A549 (cell line): Measurements from ENCODE around the gene HNRNPA3. TPM values are rescaled to one million over a fixed set of nuclear protein-coding genes. Genes with fewer than 3 reads are reported as not detected.
A peak's percentile ranks its signal among the peaks of the same experiment; 100 is the strongest.

Experiments
- ATAC-seq, 2 experiments: fragments of 200-7000 bp in 1 of 2; fragments of >200 bp in 1 of 2; cut with Nextera tagmentation in 1 of 2; cut with Tn5 transposase in 1 of 2; 3 replicates each; pipeline versions ENCODE4 v1.8.0 to v1.9.1; 2018 to 2020; ENCODE audit warnings: mild to moderate bottlenecking in 1 of 2, moderate library complexity in 1 of 2
- CTCF ChIA-PET: fragments of 300-600 bp; sonication (Branson Sonifier 250); formaldehyde crosslinking; extraction: SDS; loops from one replicate; lab custom pipeline; 2021; ENCODE audit warnings: antibody characterized with exemption, inconsistent platforms; lab: Yijun Ruan, JAX
- POLR2A ChIA-PET: fragments of 350-600 bp; formaldehyde crosslinking; extraction: SDS; loops from one replicate; lab custom pipeline; 2021; ENCODE audit warnings: antibody characterized with exemption, inconsistent platforms; lab: Yijun Ruan, JAX
- DNase-seq, 2 experiments: peaks; one replicate each; pipeline versions ENCODE4 v3.0.0 to v3.0.0-alpha.2; 2011 to 2016; ENCODE audit warnings: low read depth in 1 of 2, low spot score in 1 of 2
- FAIRE-seq: peaks from 2 replicates; lab custom pipeline; 2011; peaks lifted over from hg19 to GRCh38; lab: Jason Lieb, UNC
- H3K27ac ChIP-seq, 2 experiments: fragments of >200 bp; sonication (Bioruptor Twin); formaldehyde crosslinking; 3 replicates each; pipeline ENCODE4 v1.5.1; 2016 to 2017
- H3K4me1 ChIP-seq: fragments of >200 bp; sonication (Bioruptor Twin); formaldehyde crosslinking; 3 replicates; pipeline ENCODE4 v1.6.1; 2016
- H3K4me2 ChIP-seq: fragments of >200 bp; sonication (Bioruptor Twin); formaldehyde crosslinking; 3 replicates; pipeline ENCODE4 v1.6.1; 2016
- H3K4me3 ChIP-seq: fragments of >200 bp; sonication (Bioruptor Twin); formaldehyde crosslinking; 3 replicates; pipeline ENCODE4 v1.5.1; 2016
- H3K9me3 ChIP-seq: fragments of >200 bp; sonication (Bioruptor Twin); formaldehyde crosslinking; 3 replicates; pipeline ENCODE4 v1.6.1; 2016
- CBX2 ChIP-seq: fragments of 200-600 bp; sonication (generic); IDR thresholded peaks from 2 replicates; pipeline ENCODE4 v1.6.1; 2016; ENCODE audit warnings: low read depth, mild to moderate bottlenecking, borderline replicate concordance
- CEBPB ChIP-seq, 2 experiments: fragments of >200 bp in 1 of 2; sonication (Bioruptor Twin) in 1 of 2; formaldehyde crosslinking in 1 of 2; IDR thresholded peaks; 2 replicates each; pipeline ENCODE4 v1.6.1; 2012 to 2016
- CHD2 ChIP-seq: fragments of 150-350 bp; IDR thresholded peaks from 2 replicates; pipeline ENCODE4 v1.6.1; 2014; ENCODE audit warnings: low read length; ENCODE audit not compliant: partially characterized antibody
- EHMT2 ChIP-seq: fragments of 200-600 bp; sonication (generic); IDR thresholded peaks from 2 replicates; pipeline ENCODE4 v1.6.1; 2016; ENCODE audit warnings: antibody characterized with exemption, low read depth, mild to moderate bottlenecking, moderate library complexity
- EP300 ChIP-seq, 2 experiments: fragments of >200 bp; sonication (Bioruptor Twin); formaldehyde crosslinking; IDR thresholded peaks; 2 replicates in 1 of 2; 3 replicates in 1 of 2; pipeline ENCODE4 v1.6.1; 2016 to 2017
- ESRRA ChIP-seq: fragments of 150-350 bp; IDR thresholded peaks from 2 replicates; pipeline ENCODE4 v1.6.1; 2014; ENCODE audit warnings: mild to moderate bottlenecking, low read length, borderline replicate concordance
- FOSL2 ChIP-seq, 2 experiments: fragments of 450-650 bp in 1 of 2; fragments of >200 bp in 1 of 2; sonication (Bioruptor Twin) in 1 of 2; formaldehyde crosslinking; IDR thresholded peaks; 2 replicates each; pipeline versions ENCODE4 v1.5.0 to v1.6.1; 2016 to 2020; ENCODE audit warnings: mild to moderate bottlenecking in 1 of 2, moderate library complexity in 1 of 2
- GATA3 ChIP-seq: IDR thresholded peaks from 2 replicates; pipeline ENCODE4 v1.6.1; 2012; ENCODE audit warnings: borderline replicate concordance
- HDAC2 ChIP-seq: fragments of 200-600 bp; sonication (generic); IDR thresholded peaks from 2 replicates; pipeline ENCODE4 v1.6.1; 2016
- HOXB5 ChIP-seq: fragments of 250-450 bp; sonication (Bioruptor Pico); IDR thresholded peaks from 2 replicates; pipeline ENCODE4 v1.5.0; 2020; ENCODE audit warnings: mild to moderate bottlenecking, moderate library complexity
- JUN ChIP-seq, 2 experiments: fragments of >200 bp; sonication (Bioruptor Twin); formaldehyde crosslinking; IDR thresholded peaks; 2 replicates in 1 of 2; 3 replicates in 1 of 2; pipeline ENCODE4 v1.6.1; 2016 to 2017
- KDM1A ChIP-seq: fragments of 200-600 bp; sonication (generic); IDR thresholded peaks from 2 replicates; pipeline ENCODE4 v1.6.1; 2016; ENCODE audit warnings: low read depth, mild to moderate bottlenecking
- KDM5A ChIP-seq: fragments of 200-600 bp; sonication (generic); IDR thresholded peaks from 2 replicates; pipeline ENCODE4 v1.6.1; 2016; ENCODE audit warnings: antibody characterized with exemption, mild to moderate bottlenecking
- MAZ ChIP-seq: fragments of 150-350 bp; IDR thresholded peaks from 2 replicates; pipeline ENCODE4 v1.6.1; 2014; ENCODE audit warnings: antibody characterized with exemption, low read depth, low read length, borderline replicate concordance
- NFE2L2 ChIP-seq: fragments of 150-350 bp; conservative IDR thresholded peaks from 2 replicates; pipeline ENCODE4 v1.6.1; 2014; ENCODE audit warnings: low read length
- NPAS2 ChIP-seq: fragments of 250-450 bp; sonication (Bioruptor Pico); IDR thresholded peaks from 2 replicates; pipeline ENCODE4 v1.8.0; 2022; ENCODE audit warnings: mild to moderate bottlenecking, moderate library complexity, borderline replicate concordance
- POLR2A ChIP-seq: IDR thresholded peaks from 2 replicates; pipeline ENCODE4 v1.6.1; 2012; ENCODE audit warnings: mild to moderate bottlenecking, low read length
- POLR2AphosphoS2 ChIP-seq: conservative IDR thresholded peaks from 2 replicates; pipeline ENCODE4 v1.6.1; 2012; ENCODE audit warnings: low read length, improper control_type of control experiment, inconsistent platforms
- RAD21 ChIP-seq, 2 experiments: fragments of >200 bp in 1 of 2; sonication (Bioruptor Twin) in 1 of 2; formaldehyde crosslinking in 1 of 2; IDR thresholded peaks in 1 of 2; conservative IDR thresholded peaks in 1 of 2; 2 replicates in 1 of 2; 3 replicates in 1 of 2; pipeline ENCODE4 v1.6.1; 2012 to 2018; ENCODE audit warnings: inconsistent platforms in 1 of 2
- RARB ChIP-seq: fragments of 250-450 bp; sonication (Bioruptor Pico); IDR thresholded peaks from 2 replicates; pipeline ENCODE4 v1.8.0; 2021; ENCODE audit warnings: mild to moderate bottlenecking, moderate library complexity
- RCOR1 ChIP-seq: fragments of 150-350 bp; IDR thresholded peaks from 2 replicates; pipeline ENCODE4 v1.6.1; 2014; ENCODE audit warnings: antibody characterized with exemption, low read length, low read depth
- RFX5 ChIP-seq: fragments of 450-650 bp; IDR thresholded peaks from 2 replicates; pipeline ENCODE4 v1.7.1; 2014; ENCODE audit warnings: antibody characterized with exemption, mild to moderate bottlenecking, moderate library complexity
- SMC3 ChIP-seq: fragments of >200 bp; sonication (Bioruptor Twin); formaldehyde crosslinking; IDR thresholded peaks from 3 replicates; pipeline ENCODE4 v1.6.1; 2018; ENCODE audit warnings: inconsistent platforms
- SREBF2 ChIP-seq: fragments of 450-650 bp; IDR thresholded peaks from 2 replicates; pipeline ENCODE4 v1.6.1; 2014; ENCODE audit warnings: mild to moderate bottlenecking, moderate library complexity
- ZC3H11A ChIP-seq: fragments of 450-650 bp; IDR thresholded peaks from 2 replicates; pipeline ENCODE4 v1.6.1; 2014; ENCODE audit warnings: antibody characterized with exemption, mild to moderate bottlenecking
- ZFP36 ChIP-seq: fragments of 450-650 bp; IDR thresholded peaks from 2 replicates; pipeline ENCODE4 v1.6.1; 2014; ENCODE audit warnings: borderline replicate concordance; ENCODE audit not compliant: partially characterized antibody
- WGBS: methylation state at CpG from one replicate; pipeline ENCODE4 v1.1.6; 2017; ENCODE audit errors: missing lambda C conversion rate; 5-methylcytosine and 5-hydroxymethylcytosine counted together
- polyA plus RNA-seq, 4 experiments: library from polyadenylated mRNA; depleted of rRNA in 3 of 4; stranded (reverse); fragments of >200 nt; fragmentation: RNase III in 1 of 4; extraction: RNeasy Plus Mini Kit Qiagen cat#74134 plus additional on column Dnase treatment in 1 of 4; gene quantifications; 2 replicates in 3 of 4; 3 replicates in 1 of 4; pipeline ENCODE4 v1.2.3, GENCODE V29; 2011 to 2017
- TF ChIP-seq, protein P1 (sequence below): fragments of 150-350 bp; IDR thresholded peaks from 2 replicates; pipeline ENCODE4 v1.6.1; 2014; ENCODE audit warnings: low read depth, mild to moderate bottlenecking, low read length
- TF ChIP-seq, protein P2 (sequence below): fragments of 250-450 bp; sonication (Bioruptor Pico); IDR thresholded peaks from 2 replicates; pipeline ENCODE4 v1.5.0; 2021; ENCODE audit warnings: mild to moderate bottlenecking, moderate library complexity, borderline replicate concordance
- TF ChIP-seq, protein P3 (sequence below): fragments of >200 bp; sonication (Bioruptor Twin); formaldehyde crosslinking; IDR thresholded peaks from 2 replicates; pipeline ENCODE4 v1.6.1; 2016
- TF ChIP-seq, protein P4 (sequence below): fragments of 450-650 bp; IDR thresholded peaks from 2 replicates; pipeline ENCODE4 v1.6.1; 2014; ENCODE audit warnings: antibody characterized with exemption
- TF ChIP-seq, protein P5 (sequence below): IDR thresholded peaks from 2 replicates; pipeline ENCODE4 v1.6.1; 2012; ENCODE audit warnings: low read depth, borderline replicate concordance

Gene HNRNPA3
- polyA plus RNA-seq, 2 of the 4 experiments (the other 2 are of a cell fraction): 357 to 755 TPM

DNA sequence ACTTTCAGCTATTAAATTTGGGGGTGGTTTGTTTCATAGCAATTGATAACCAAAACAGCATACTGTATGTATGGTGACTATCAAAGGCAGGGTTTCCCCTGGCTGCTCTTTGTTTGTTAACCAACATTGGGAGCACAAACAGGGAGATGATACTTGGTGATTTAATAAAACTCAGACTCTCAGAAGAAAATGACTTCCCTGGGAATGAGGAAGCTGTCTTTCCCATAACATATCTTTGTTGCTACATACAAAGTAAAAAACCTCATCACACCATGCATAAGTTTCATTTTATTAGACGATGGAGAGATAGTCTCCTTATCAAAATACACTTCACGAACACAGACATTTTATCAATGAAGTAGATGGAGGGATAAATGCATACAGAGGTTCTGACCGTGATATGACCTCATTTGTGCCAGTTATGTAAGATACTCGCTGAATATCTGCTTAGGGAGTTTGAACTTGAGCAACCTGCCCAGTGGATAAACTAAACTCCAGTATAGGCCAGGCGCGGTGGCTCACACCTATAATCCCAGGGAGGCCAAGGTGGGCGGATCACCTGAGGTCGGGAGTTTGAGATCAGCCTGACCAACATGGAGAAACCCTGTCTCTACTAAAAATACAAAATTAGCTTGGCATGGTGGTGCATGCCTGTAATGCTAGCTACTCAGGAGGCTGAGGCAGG, 55.7 kb downstream of the HNRNPA3 start:
- no peak for ATAC-seq
- no peak for DNase-seq
- no peaks in the 10 kb centered on the region for H3K9me3 ChIP-seq
- 74% methylated on average over 8 of the region's 8 CpGs for WGBS
- H3K4me3 ChIP-seq: no peak overlapping the region
- H3K27ac ChIP-seq: peak overlapping the region; percentile 99 to 100
- no peak for FAIRE-seq
- TF ChIP-seq KDM5A (no peak), EHMT2 (no peak), RCOR1 (no peak), SMC3 (no peak), KDM1A (no peak), SREBF2 (no peak), HOXB5 (CRISPR knock-in tag) (no peak), MAZ (no peak), JUN (IDR thresholded peaks at IDR 0.05) (no peak), GATA3 (no peak), NPAS2 (CRISPR knock-in tag) (no peak), RARB (CRISPR knock-in tag) (no peak), POLR2AphosphoS2 (no peak)
- TF ChIP-seq, protein P1, sequence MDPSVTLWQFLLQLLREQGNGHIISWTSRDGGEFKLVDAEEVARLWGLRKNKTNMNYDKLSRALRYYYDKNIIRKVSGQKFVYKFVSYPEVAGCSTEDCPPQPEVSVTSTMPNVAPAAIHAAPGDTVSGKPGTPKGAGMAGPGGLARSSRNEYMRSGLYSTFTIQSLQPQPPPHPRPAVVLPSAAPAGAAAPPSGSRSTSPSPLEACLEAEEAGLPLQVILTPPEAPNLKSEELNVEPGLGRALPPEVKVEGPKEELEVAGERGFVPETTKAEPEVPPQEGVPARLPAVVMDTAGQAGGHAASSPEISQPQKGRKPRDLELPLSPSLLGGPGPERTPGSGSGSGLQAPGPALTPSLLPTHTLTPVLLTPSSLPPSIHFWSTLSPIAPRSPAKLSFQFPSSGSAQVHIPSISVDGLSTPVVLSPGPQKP: no peak
- TF ChIP-seq, protein P2, sequence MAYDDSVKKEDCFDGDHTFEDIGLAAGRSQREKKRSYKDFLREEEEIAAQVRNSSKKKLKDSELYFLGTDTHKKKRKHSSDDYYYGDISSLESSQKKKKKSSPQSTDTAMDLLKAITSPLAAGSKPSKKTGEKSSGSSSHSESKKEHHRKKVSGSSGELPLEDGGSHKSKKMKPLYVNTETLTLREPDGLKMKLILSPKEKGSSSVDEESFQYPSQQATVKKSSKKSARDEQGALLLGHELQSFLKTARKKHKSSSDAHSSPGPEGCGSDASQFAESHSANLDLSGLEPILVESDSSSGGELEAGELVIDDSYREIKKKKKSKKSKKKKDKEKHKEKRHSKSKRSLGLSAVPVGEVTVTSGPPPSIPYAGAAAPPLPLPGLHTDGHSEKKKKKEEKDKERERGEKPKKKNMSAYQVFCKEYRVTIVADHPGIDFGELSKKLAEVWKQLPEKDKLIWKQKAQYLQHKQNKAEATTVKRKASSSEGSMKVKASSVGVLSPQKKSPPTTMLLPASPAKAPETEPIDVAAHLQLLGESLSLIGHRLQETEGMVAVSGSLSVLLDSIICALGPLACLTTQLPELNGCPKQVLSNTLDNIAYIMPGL (CRISPR knock-in tag): no peak
- TF ChIP-seq, protein P3, sequence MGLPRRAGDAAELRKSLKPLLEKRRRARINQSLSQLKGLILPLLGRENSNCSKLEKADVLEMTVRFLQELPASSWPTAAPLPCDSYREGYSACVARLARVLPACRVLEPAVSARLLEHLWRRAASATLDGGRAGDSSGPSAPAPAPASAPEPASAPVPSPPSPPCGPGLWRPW: no peak
- TF ChIP-seq, protein P4, sequence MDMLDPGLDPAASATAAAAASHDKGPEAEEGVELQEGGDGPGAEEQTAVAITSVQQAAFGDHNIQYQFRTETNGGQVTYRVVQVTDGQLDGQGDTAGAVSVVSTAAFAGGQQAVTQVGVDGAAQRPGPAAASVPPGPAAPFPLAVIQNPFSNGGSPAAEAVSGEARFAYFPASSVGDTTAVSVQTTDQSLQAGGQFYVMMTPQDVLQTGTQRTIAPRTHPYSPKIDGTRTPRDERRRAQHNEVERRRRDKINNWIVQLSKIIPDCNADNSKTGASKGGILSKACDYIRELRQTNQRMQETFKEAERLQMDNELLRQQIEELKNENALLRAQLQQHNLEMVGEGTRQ: no peak
- CTCF ChIA-PET: interaction anchor here (0.6 to 12.5 kb wide), 6 partner anchors 10 to 120 kb away, joined by 3 to 123 read pairs (median 3); no protein-coding TSS in a partner anchor
- POLR2A ChIA-PET: no interaction called here
- H3K4me2 ChIP-seq: peak overlapping the region; percentile 84
- H3K4me1 ChIP-seq: peaks cover 73% of the 10 kb centered on the region

DNA sequence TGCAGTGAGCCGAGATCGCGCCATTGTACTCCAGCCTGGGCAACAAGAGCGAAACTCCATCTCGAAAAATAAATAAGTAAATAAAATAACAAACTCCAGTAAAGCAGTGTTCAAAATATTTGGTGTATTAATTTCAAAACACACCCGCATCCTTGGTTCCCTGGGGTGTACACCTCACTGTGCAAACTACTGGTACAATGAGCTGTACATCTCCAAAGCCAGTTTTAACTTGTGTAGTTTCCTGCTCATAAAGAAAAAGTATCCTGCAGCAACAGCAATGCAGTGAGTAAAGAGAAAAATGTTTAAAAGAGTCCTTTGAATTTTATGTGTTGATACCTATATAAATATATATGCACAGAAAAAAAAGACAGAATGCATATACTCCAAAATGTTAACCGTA, 56.3 kb downstream of the HNRNPA3 start:
- CTCF ChIA-PET: interaction anchor here (0.6 to 12.5 kb wide), 3 partner anchors 10 to 105 kb away, joined by 3 to 123 read pairs (median 3); no protein-coding TSS in a partner anchor
- no peak for FAIRE-seq
- peaks cover 76% of the 10 kb centered on the region for H3K4me1 ChIP-seq
- 74% methylated on average over 7 of the region's 7 CpGs for WGBS
- DNase-seq: no peak
- peak overlapping the region in 1 of 2 experiments; percentile 99; a peak in 3 of 6 replicates for H3K27ac ChIP-seq
- H3K4me2 ChIP-seq: peak overlapping the region; percentile 84
- no peaks in the 10 kb centered on the region for H3K9me3 ChIP-seq
- POLR2A ChIA-PET: no interaction called here
- no peak for ATAC-seq
- TF ChIP-seq ZC3H11A: no peak
- TF ChIP-seq, protein P5, sequence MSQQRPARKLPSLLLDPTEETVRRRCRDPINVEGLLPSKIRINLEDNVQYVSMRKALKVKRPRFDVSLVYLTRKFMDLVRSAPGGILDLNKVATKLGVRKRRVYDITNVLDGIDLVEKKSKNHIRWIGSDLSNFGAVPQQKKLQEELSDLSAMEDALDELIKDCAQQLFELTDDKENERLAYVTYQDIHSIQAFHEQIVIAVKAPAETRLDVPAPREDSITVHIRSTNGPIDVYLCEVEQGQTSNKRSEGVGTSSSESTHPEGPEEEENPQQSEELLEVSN: no peak
- TF ChIP-seq ZFP36: no peak
- no peak for TF ChIP-seq RCOR1
- no peak for TF ChIP-seq NFE2L2
- no peak for TF ChIP-seq CBX2
- no peak for TF ChIP-seq RAD21 (conservative IDR thresholded peaks at IDR 0.05 in 1 of 2, IDR thresholded peaks at IDR 0.05 in 1 of 2)
- TF ChIP-seq RFX5: no peak
- TF ChIP-seq, protein P3: no peak
- TF ChIP-seq CHD2: no peak
- no peak for TF ChIP-seq ESRRA
- no peak for TF ChIP-seq EP300 (IDR thresholded peaks at IDR 0.05)
- TF ChIP-seq FOSL2 (IDR thresholded peaks at IDR 0.05): no peak
- no peak for TF ChIP-seq FOSL2 (CRISPR knock-in tag; IDR thresholded peaks at IDR 0.05)
- TF ChIP-seq, protein P4: no peak
- no peak for TF ChIP-seq CEBPB (IDR thresholded peaks at IDR 0.05)
- no peak for TF ChIP-seq POLR2A
- no peak for TF ChIP-seq GATA3
- no peak for TF ChIP-seq HOXB5 (CRISPR knock-in tag)
- no peak for TF ChIP-seq HDAC2
- H3K4me3 ChIP-seq: no peak overlapping the region
